ENCODE measurements around the gene RGS19.
A peak's percentile ranks its signal among the peaks of the same experiment; 100 is the strongest.

RGS19 gene

DNA sequence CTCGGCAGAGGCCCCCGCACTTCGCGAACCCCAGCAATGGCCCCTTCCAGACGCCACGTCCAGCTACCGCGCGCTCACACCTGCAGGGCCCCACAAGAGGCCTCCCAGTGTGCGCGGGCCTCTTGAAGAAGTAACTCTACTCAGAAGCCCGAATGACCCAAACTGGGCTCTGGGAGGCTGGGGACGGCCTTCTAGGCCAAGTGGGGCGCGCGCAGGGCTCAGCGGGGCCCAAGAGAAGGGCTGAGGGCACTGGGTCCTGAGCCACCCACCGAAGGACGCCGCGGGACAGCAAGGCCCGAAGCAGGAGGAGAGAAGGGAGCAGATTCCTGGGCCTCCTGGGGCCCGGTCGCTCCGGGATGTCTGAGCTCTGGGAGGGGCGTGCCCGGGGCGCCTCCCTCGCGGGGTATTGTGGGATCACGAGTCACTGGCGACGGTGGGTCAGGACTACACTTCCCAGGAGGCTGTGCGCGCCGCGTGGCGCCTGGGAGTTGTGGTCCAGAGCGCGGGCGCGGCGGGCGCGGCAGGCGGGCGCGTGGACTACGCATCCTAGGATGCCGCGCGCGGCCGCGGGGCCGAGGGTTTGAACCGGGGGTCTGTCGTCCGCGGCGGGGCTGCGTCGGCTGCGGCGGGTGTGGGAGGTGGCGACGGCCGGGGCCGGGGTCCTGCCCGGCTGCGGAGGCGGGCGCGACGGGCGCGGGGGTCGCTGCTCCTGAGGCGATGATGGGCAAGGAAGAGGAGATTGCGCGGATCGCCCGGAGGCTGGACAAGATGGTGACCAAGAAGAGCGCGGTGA lies 16.5 kb downstream of the RGS19 start, which contains the start of gene TCEA2:
TCEA2 (plus strand) TSS at position 603 of the 793 bp plus-strand sequence; CDS start at position 718, 115 bp downstream.
- peak; percentile 94 for DNase-seq

GRCh38 chr20:64062276-64062595 lies 17.1 kb downstream of the RGS19 start:
- no peak for DNase-seq

DNA sequence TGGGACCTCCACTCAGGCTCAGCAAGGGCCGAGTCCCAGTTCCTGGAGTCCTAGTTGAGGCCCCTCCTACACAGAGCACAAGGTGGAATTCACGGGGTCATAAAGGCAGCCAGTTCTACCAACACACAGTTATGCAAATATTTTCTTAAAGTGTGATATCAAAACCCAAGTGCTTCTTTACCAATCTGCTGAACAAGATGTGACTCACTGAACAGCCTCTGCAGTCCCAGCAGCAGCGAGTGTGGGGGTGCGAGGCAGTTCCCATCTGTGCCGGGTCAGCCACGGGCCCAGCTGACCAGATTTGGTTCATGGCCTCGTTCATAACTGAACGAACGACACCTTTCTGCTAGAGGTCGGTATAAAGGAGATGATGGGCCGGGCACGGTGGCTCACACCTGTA lies 20.8 kb downstream of the RGS19 start:
- DNase-seq = no peak

DNA sequence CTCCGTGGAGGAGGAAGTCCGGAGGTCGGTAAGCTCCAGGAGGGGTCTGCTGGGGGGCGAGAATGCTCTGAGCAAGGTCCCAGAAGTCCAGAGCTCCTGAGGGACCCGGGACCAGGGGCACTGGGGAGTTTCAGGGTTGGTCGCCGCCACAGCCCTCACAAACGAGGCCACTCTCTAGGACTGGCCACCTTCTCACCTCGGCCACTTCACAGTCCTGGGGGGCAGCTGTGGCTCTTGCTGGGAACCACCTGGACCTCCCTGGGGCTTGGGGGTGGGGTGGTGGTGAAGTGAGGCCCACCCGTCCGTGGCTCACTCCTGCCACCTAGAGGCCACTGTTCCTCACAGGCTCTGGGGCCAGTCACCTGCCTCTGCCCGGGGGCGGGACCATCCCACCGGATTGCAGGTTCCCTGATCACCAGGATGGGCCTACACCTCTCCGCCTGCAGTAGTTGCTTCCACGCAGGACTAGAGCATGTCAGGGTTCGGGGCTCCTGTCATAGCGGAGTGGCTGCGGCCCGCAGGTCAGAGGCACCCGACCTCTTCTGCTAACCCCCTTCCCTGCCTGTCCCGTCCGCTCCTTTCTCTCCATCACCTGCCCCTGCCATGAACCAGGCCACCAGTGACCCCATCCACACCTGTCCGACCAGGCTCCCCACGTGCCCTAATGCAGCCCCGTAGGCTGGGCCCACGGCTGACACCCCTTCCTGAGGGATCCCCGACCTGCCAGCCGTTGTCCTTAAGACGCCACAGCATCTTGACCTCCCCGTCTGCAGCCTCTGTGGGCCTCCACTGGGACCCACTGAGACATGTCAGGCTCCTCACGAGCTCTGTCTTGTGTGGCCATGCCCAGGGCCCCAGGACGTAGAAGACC lies 21.5 kb downstream of the RGS19 start:
- DNase-seq = peak; percentile 35

DNA sequence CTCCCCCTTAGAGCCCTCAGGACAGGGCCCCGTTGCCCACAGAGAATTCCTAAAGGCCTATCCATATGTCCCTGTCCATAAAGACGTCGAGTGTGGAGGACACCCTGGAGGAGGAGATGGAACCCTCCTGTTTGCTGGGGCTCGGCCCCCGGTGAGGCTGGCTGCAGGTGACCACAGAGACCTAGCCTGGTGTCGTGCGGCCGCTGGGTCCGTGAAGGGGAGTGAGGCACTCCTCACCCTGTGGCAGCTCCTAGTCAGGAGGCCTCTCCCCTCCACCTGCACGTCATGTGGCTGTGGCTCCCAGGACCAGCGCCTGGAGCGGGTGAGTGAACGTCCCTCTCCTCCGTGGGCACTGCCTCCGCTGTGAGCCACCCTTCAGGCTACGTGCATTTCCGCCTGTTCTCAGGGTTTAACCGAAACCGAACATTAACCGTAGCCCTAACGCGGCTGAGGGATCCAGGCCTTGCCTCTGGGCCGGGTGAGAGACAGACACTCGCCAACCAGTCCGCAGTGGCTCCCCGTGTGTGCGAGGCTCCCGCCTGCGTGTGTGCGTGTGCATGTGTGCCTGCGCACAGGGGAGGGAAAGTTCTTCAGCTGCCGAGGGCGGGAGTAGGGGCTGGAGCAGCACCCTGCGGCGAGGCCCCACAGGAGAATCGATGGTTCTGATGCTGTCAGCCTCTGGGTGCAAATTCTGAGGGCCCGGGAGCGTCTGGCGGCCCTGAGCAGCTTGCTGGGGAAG lies 22.3 kb downstream of the RGS19 start:
- no peak for DNase-seq

DNA sequence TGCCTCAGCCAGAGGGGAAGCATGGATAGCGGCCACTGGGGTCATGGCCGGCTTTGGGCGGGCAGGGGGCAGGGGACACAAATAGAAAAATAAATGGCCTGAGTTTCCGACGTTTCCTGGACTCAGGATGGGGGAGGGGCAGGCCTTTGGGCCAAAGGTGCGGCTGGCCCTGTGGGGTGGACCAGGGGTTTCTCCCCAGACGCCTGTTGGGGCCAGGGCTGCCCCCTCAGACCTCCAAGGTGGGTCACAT lies 22.8 kb downstream of the RGS19 start:
- DNase-seq = no peak

DNA sequence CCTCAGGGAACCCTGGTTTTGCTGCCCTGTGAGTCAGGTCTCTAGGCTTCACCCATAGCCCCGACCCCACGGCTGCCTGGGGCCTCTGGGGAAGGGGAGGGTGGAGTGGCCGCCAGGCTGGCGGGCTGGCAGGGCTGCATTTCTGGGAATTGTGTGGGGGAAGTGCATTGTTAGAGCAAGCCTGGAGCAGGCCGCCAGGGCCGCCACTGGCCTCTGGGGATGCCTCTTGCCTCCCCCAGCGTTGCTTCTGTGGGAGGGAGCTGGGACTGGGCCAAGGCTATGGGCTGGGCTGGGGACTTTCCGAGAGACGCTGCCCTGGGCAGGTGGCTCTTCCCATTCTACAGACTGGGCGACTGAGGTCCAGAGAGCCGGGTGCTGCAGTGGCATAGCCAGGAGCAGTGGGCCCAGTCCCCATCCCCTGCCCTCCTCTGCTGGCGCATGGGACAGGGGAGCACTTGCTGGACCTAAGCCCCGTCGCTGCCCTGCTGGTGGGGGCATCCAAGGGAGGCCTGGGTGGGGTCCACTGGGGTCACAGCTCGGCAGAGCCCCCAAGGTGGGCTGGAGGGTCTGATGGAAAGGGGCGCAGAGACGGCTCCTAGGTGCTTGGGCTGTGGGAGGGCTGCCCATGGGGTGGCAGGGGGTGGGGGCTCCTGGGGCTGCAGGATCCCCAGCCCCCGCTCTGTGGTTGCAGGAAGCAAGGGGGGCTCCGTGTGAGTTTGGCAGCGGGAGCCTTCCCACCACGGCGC lies 23.3 kb downstream of the RGS19 start:
- no peak for DNase-seq

GRCh38 chr20:64055396-64055892 lies 23.9 kb downstream of the RGS19 start:
- DNase-seq = no peak

DNA sequence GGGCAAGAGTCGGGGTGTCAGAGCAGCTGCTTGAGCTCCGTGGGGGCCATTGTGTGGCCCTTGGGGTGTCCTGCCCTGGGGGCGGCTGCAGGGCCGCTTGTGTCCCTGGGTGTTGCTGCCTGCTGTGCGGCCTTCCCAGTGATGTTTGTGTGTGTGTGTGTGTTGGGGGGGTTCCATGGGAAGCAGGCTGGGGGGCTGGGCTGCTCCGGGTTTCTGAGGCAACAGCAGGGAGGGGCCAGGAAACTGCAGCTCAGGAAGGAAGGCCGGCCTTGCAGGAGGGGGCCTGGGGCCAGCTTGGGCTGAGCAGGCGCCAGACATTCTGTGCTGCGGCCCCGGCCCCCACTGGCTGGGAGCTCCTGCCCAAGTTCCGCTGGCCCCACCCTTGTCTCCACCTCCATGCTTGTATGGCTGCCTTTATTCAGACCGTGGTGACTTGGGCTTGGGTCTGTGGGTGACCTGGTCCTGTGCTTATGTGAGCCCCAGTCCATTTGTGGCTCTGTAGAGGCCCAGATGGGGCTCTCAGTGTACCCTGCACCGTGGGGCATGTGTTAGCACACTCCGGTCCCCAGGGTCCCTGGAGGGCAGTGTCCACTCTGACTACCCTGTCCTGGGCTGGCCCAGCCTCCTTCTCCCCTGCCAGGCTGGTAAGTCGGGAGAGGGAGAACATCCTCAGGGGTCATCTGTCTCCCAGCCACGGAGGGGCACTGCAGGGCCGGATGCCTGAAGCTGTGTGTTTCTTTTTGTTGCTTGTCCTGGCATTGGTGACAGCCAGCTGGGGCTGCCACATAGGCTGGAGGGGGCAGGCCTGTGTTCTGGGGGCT lies 25.3 kb downstream of the RGS19 start:
- no peak for DNase-seq

- DNase-seq = no peak
Measured at GRCh38 chr20:64052987-64053840, 26.1 kb downstream of the RGS19 start.

DNA sequence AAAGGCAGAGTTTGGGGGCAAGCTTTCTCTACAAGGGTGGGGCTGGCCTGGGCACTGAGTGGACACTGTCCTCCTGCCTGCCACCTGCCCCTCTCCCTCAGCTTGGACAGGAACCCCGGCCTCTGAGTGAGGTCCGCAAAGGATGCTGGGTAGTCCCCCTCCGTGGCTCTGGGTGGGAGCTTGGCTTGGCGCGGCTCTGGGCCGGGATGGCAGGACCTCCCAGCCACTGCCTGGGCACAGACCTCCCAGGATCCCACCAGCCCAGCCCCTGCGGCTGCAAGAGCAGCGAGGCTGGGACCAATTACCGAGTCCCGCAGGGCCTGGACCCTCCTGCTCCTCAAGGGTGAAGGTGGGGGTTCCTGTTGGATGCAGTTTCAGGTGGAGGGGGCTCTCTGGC lies 27.0 kb downstream of the RGS19 start:
- DNase-seq = no peak

DNA sequence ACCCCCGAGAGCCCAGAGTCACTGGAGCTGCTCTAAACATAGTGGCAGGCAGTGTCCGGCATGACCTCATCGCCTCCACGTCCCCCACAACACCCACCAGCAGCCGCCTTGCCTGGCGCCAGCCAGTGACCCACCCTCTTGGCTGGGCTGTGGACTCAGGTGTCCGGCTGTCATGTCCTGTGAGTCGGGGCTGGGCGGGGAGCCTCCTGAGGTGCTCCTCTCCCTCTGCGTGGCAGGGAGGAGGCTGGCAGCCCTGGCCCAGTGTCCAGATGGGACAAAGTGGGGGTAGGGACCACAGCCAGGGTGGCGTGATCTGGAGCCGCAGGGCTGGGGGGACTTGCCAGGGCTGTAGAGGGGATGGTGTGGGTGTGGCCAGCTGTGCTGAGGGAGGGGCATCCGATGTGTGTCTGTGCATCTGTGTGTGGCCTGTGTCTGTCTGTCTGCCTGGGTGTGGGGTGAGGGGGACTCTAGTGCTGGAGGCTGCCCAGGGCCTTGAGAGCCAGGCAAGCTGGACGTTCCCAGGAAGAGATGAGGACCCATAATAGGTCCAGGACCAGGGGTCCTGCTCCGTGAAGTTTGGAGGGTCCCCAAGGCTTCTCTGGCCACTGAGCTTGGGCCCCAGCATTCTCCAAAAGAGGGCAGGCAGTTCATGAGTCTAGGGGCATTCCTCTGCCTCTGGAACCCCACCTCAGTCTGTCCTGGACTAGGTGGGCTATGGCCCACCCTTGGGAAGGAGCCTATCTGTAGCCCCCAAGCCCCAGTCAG lies 27.6 kb downstream of the RGS19 start:
- no peak for DNase-seq

- no peak for DNase-seq
Measured at GRCh38 chr20:64051033-64051452, 28.3 kb downstream of the RGS19 start.

GRCh38 chr20:64050261-64051032 lies 28.9 kb downstream of the RGS19 start:
- DNase-seq = no peak

DNA sequence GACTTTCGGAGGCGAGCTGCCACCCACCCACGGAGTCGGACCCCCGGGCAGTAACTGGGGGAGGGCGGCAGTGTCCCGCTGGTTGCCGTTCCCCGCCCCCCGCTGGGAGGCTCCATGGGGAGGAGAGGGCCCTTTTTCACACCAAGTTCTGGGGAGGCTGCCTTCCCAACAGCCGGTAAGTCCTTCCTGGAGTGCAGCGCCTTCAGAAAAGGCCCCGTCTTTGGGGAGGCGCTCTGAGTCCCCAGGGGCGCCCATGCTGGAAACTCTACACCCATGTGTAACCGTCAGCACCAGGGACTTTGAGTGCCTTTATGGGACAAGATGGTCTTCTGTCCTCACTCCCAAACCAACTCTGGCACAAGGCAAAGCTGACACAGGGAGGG lies 29.4 kb downstream of the RGS19 start:
- no peak for DNase-seq

DNA sequence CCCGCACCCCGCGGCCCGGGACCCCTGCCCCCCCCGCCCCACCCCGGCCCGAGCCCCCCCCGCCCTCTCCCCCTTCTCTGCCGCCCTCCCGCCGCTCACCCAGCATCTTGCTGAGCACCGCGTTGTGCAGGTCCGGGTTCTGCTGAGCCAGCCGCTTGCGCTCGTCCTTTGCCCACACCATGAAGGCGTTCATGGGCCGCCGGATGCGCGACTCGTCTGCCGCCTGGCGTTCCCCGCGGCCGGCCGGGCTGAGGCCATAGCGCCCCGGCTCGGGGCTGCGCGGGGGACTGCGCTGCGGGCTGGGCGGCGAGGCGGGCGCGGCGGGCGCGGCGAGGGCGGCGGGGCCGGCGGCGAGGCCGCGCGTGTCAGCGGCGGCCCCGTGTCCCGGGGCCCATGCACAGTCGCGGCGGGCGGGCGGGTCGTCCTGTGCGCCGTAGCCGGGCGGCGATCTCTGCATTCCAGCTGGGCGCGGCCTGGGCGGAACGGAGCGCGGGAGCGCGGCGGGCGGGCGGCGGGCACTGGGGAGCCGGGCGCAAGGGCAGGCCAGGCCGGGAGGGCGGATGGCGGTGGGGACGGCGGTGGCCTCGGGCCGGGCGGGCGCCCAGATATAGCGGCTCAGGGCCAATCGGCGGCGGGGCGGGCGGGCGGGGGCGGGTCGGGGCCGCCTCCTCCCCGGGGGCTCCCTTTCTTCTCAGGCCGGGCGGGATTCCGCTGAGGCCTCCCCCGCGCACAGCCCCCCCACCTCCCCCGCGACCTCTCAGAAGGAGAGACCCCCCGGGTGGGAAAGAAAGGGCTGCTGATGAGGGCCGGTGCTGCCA lies 30.0 kb downstream of the RGS19 start, which contains the start of gene SOX18:
SOX18 (minus strand) TSS at position 580 of the 818 bp plus-strand sequence; CDS start at position 457, 123 bp downstream.
- no peak for DNase-seq

DNA sequence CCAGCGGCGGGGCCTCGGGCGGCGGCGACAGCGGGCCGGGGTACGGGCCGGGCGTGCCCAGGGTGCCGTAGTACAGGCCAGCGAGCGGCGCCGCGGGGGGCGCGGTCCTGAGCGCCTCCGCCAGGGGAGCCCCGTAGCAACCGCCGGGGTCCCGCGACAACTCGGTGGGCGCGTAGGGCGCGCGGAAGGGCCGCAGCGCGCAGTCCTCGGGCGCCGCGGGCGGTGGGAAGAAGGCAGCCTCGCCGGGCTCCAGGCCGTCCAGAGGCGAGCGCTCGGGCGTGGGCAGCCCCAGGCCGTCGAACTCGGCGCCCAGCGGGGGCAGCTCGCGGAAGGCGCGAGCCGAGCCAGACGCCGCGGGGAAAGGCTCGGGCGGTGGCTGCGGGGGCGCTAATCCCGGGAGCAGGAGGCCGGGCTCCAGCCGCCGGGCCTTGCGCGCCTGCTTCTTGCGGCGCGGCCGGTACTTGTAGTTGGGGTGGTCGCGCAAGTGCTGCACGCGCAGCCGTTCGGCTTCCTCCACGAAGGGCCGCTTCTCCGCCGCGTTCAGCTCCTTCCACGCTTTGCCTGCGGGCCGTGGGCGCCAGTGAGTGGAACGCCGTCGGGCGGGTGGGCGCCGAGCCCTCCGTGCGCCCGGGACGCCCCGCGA lies 30.8 kb downstream of the RGS19 start:
- DNase-seq = no peak

- no peak for DNase-seq
Measured at GRCh38 chr20:64047968-64048401, 31.3 kb downstream of the RGS19 start.

Measured in NCI-H510A (cell line).